Upper lobe of right lung (tissue), 1 donor: ENCODE data around the gene VSIG2. TPM values are rescaled to one million over a fixed set of nuclear protein-coding genes. Genes with fewer than 3 reads are reported as not detected.
"Not testable (repeated sequence)": the region's sequence is repeated elsewhere in the genome, so short reads cannot be mapped to it uniquely, and the experiment has no call there.

Experiments
- ATAC-seq: fragments of 200-7000 bp; cut with Tn5 transposase; one replicate; pipeline ENCODE4 v1.9.1; 2020; ENCODE audit warnings: mild to moderate bottlenecking, moderate library complexity
- DNase-seq: peaks from one replicate; pipeline ENCODE4 v3.0.0-alpha.2; 2020
- H3K27ac ChIP-seq: fragments of 200-600 bp; one replicate; pipeline ENCODE4 v1.8.0; 2022
- H3K27me3 ChIP-seq: fragments of 200-600 bp; one replicate; pipeline ENCODE4 v1.8.0; 2022; ENCODE audit warnings: mild to moderate bottlenecking
- H3K36me3 ChIP-seq: fragments of 200-600 bp; one replicate; pipeline ENCODE4 v1.8.0; 2022
- H3K4me1 ChIP-seq: fragments of 200-600 bp; one replicate; pipeline ENCODE4 v1.8.0; 2022
- H3K4me3 ChIP-seq: fragments of 200-600 bp; one replicate; pipeline ENCODE4 v1.8.0; 2022; ENCODE audit warnings: mild to moderate bottlenecking
- H3K9me3 ChIP-seq: fragments of 200-600 bp; one replicate; pipeline ENCODE4 v1.8.0; 2022
- intact Hi-C: fragments of 100-400 bp; cut with DNase I; formaldehyde crosslinking; loops from one replicate; pipeline ENCODE4 v1.11.0; 2022
- total RNA-seq: library from RNA; stranded (reverse); fragmentation: NEBNext Ultra II Directional; extraction: Animal tissue kit (Norgen Biotek cat#: 25700); gene quantifications from one replicate; pipeline ENCODE4 v1.2.1, GENCODE V29; 2021
- TF ChIP-seq, protein P1 (sequence below): fragments of 200-600 bp; IDR thresholded peaks from one replicate; pipeline ENCODE4 v1.8.0; 2022; ENCODE audit warnings: antibody characterized with exemption
- donor health status: DM: no; HTN: yes; CAD: no; lungs with severe emphysema.

Gene VSIG2
- total RNA-seq, 1 donor from 2014 or later: 40.1 TPM

- Histone ChIP-seq H3K4me1 (no peaks in the 10 kb centered on the region), H3K36me3 (no peaks in the 10 kb centered on the region), H3K27me3 (no peaks in the 10 kb centered on the region), H3K9me3 (no peaks in the 10 kb centered on the region), H3K4me3 (no peak overlapping the region), H3K27ac (no peak overlapping the region)
- TF ChIP-seq, protein P1, sequence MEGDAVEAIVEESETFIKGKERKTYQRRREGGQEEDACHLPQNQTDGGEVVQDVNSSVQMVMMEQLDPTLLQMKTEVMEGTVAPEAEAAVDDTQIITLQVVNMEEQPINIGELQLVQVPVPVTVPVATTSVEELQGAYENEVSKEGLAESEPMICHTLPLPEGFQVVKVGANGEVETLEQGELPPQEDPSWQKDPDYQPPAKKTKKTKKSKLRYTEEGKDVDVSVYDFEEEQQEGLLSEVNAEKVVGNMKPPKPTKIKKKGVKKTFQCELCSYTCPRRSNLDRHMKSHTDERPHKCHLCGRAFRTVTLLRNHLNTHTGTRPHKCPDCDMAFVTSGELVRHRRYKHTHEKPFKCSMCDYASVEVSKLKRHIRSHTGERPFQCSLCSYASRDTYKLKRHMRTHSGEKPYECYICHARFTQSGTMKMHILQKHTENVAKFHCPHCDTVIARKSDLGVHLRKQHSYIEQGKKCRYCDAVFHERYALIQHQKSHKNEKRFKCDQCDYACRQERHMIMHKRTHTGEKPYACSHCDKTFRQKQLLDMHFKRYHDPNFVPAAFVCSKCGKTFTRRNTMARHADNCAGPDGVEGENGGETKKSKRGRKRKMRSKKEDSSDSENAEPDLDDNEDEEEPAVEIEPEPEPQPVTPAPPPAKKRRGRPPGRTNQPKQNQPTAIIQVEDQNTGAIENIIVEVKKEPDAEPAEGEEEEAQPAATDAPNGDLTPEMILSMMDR: no peak
- ATAC-seq (no peak), DNase-seq (no peak)
- intact Hi-C loops: no loop called here
Observed at GRCh38 chr11:124783002-124783401, 30.9 kb upstream of the VSIG2 start.

DNA sequence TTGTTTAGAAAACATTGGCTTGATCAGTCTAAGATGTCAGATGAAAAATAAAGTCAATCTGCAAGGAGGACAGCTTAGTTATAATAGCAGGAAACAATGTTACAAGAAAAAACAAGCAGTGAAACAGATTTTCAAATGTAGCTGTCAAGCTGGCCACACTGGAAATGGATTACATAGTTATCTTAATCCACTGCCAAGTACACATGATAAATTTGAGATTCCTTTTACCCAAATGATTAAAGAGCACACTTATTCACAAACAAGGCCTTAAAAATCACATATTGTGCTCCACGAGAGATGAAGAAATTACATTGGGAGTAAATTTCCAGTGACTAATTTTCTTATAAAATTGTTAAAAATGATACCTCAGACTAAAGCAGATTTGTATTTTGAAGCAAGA lies 27.5 kb upstream of the VSIG2 start:
- ATAC-seq: no peak
- no peaks in the 10 kb centered on the region for H3K36me3 ChIP-seq
- H3K27ac ChIP-seq: no peak overlapping the region
- no peaks in the 10 kb centered on the region for H3K9me3 ChIP-seq
- no peaks in the 10 kb centered on the region for H3K27me3 ChIP-seq
- DNase-seq: no peak
- TF ChIP-seq, protein P1: no peak
- intact Hi-C loops: no loop called here
- H3K4me3 ChIP-seq: no peak overlapping the region
- H3K4me1 ChIP-seq: no peaks in the 10 kb centered on the region

- H3K36me3 ChIP-seq: no peaks in the 10 kb centered on the region
- H3K4me1 ChIP-seq: no peaks in the 10 kb centered on the region
- no peak overlapping the region for H3K4me3 ChIP-seq
- H3K9me3 ChIP-seq: no peaks in the 10 kb centered on the region
- H3K27ac ChIP-seq: no peak overlapping the region
- ATAC-seq (no peak), DNase-seq (no peak)
- no peaks in the 10 kb centered on the region for H3K27me3 ChIP-seq
- TF ChIP-seq, protein P1: peak; percentile 14
- intact Hi-C loops: no loop called here
Observed at GRCh38 chr11:124778281-124778680, 26.2 kb upstream of the VSIG2 start.

- intact Hi-C loops: no loop called here
- Histone ChIP-seq H3K27ac (peak overlapping the region; percentile 15), H3K4me3 (no peak overlapping the region), H3K27me3 (no peaks in the 10 kb centered on the region), H3K4me1 (no peaks in the 10 kb centered on the region), H3K9me3 (no peaks in the 10 kb centered on the region), H3K36me3 (peaks cover 7% of the 10 kb centered on the region)
- ATAC-seq (no peak), DNase-seq (no peak)
- TF ChIP-seq, protein P1: no peak
Observed at GRCh38 chr11:124776865-124777645, 25.0 kb upstream of the VSIG2 start.

DNA sequence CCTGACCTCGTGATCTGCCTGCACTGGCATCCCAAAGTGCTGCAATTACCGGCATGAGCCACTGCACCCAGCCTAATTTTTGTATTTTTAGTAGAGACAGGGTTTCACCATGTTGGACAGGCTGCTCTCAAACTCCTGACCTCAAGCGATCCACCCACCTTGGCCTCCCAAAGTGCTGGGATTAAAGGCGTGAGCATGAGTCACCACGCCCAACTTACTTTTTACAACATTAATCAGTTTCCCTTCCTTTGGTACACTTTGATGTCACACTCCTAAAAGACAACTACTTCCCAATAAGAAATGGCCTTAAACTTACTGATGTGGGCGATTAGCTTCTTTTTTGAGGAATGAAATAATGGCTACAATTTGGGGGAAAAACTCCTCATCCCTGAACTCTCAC lies 18.9 kb upstream of the VSIG2 start:
- H3K36me3 ChIP-seq: peaks cover 32% of the 10 kb centered on the region
- H3K9me3 ChIP-seq, H3K27me3 ChIP-seq, H3K27ac ChIP-seq, ATAC-seq, H3K4me3 ChIP-seq, H3K4me1 ChIP-seq, intact Hi-C loops: not testable (repeated sequence)
- DNase-seq: peak; percentile 18

GRCh38 chr11:124769806-124770774 lies 18.0 kb upstream of the VSIG2 start:
- H3K4me1 ChIP-seq: no peaks in the 10 kb centered on the region
- no peaks in the 10 kb centered on the region for H3K9me3 ChIP-seq
- intact Hi-C loops: no loop called here
- TF ChIP-seq, protein P1: no peak
- H3K4me3 ChIP-seq: no peak overlapping the region
- DNase-seq (no peak), ATAC-seq (no peak)
- no peak overlapping the region for H3K27ac ChIP-seq
- H3K27me3 ChIP-seq: no peaks in the 10 kb centered on the region
- peaks cover 32% of the 10 kb centered on the region for H3K36me3 ChIP-seq
